Panc1 (cell line): ENCODE measurements around the gene VTN.

ENCODE experiments used
- POLR2AphosphoS5 ChIP-seq: IDR thresholded peaks from 2 replicates; pipeline ENCODE4 v1.6.1; 2012; ENCODE audit warnings: mild to moderate bottlenecking, low read depth, low read length, moderate library complexity
- REST ChIP-seq, 2 experiments: IDR thresholded peaks; 2 replicates each; pipeline ENCODE4 v1.6.1; 2011 to 2012; ENCODE audit warnings: low read depth in 2 of 2, control low read depth in 1 of 2, low read length in 1 of 2, mild to moderate bottlenecking in 1 of 2, moderate library complexity in 1 of 2; ENCODE audit not compliant: insufficient read depth in 1 of 2
- SIN3A ChIP-seq: IDR thresholded peaks from 2 replicates; pipeline ENCODE4 v1.6.1; 2012; ENCODE audit warnings: low read depth, mild to moderate bottlenecking, low read length, moderate library complexity, borderline replicate concordance; ENCODE audit not compliant: insufficient read depth
- TCF7L2 ChIP-seq: IDR thresholded peaks from 2 replicates; pipeline ENCODE4 v1.6.1; 2011; ENCODE audit warnings: mild to moderate bottlenecking, low read depth, low read length, inconsistent platforms
- TF ChIP-seq, protein P1 (sequence below): fragments of 450-650 bp; IDR thresholded peaks from 2 replicates; pipeline ENCODE4 v1.5.1; 2017; ENCODE audit warnings: mild to moderate bottlenecking

DNA sequence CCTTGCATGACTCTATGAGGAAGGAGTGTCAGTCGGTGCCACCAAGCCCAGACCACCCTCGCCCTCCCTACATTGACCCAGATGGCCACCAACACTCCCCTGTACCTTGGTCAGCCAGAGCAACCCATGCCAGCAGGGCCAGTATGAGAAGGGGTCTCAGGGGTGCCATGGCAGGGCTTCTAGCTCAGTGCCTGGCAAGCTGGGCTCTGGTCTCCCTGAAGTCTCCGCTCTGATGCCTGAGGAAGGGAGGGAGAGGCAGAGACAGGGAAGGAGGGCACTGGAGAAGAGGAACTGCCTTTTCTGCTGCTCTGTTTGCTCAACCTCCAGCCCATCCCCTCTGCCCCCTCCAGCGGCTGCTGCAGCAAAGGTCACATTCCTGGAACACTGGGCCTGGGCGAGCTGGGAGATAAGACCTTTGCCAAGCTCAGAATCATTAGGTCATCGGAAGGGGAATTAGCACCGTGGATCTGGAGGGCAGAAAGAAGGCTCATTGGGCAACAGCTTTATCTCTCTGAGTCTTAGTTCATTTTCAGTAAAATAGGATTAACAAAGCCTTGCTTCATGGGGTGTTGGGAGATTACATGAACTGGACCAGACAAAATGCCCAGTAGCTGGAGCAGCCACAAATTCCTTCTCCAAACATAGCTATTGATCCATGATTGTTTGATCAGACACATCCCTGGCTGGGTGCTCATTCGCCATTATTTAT lies at the start of gene VTN:
- TF ChIP-seq, protein P1, sequence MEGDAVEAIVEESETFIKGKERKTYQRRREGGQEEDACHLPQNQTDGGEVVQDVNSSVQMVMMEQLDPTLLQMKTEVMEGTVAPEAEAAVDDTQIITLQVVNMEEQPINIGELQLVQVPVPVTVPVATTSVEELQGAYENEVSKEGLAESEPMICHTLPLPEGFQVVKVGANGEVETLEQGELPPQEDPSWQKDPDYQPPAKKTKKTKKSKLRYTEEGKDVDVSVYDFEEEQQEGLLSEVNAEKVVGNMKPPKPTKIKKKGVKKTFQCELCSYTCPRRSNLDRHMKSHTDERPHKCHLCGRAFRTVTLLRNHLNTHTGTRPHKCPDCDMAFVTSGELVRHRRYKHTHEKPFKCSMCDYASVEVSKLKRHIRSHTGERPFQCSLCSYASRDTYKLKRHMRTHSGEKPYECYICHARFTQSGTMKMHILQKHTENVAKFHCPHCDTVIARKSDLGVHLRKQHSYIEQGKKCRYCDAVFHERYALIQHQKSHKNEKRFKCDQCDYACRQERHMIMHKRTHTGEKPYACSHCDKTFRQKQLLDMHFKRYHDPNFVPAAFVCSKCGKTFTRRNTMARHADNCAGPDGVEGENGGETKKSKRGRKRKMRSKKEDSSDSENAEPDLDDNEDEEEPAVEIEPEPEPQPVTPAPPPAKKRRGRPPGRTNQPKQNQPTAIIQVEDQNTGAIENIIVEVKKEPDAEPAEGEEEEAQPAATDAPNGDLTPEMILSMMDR = no peak
- TF ChIP-seq POLR2AphosphoS5 (no peak), REST (IDR thresholded peaks at IDR 0.05; ENCODE audit: insufficient read depth in 1 of 2, low read depth in 2 of 2, low read length in 1 of 2) (no peak), TCF7L2 (no peak), SIN3A (no peak)
